Endodermal cell (in vitro differentiated cells): ENCODE measurements around the gene ANKS1B. TPM values are rescaled to one million over a fixed set of nuclear protein-coding genes. Genes with fewer than 3 reads are reported as not detected.

Experiments
- DNase-seq: peaks from one replicate; pipeline ENCODE4 v3.0.0-alpha.2; 2017
- H3K27ac ChIP-seq: 2 replicates; pipeline ENCODE4 v1.5.1; 2013; ENCODE audit warnings: mild to moderate bottlenecking, low read depth, low read length, moderate library complexity
- H3K27me3 ChIP-seq: 2 replicates; pipeline ENCODE4 v1.6.1; 2013; ENCODE audit warnings: mild to moderate bottlenecking, low read length, moderate library complexity; ENCODE audit not compliant: insufficient read depth, control insufficient read depth, poor library complexity, severe bottlenecking
- H3K36me3 ChIP-seq: 2 replicates; pipeline ENCODE4 v1.7.0; 2013; ENCODE audit warnings: mild to moderate bottlenecking, low read length, moderate library complexity; ENCODE audit not compliant: control insufficient read depth, insufficient read depth
- H3K4me1 ChIP-seq: one replicate; pipeline ENCODE4 v1.7.0; 2013; ENCODE audit warnings: low read length; ENCODE audit not compliant: control insufficient read depth, insufficient read depth
- H3K4me3 ChIP-seq: 2 replicates; pipeline ENCODE4 v1.5.1; 2013; ENCODE audit warnings: mild to moderate bottlenecking, low read length, moderate library complexity
- H3K9ac ChIP-seq: 2 replicates; pipeline ENCODE4 v1.6.1; 2013; ENCODE audit warnings: mild to moderate bottlenecking, low read length, moderate library complexity; ENCODE audit not compliant: poor library complexity, severe bottlenecking; ENCODE audit errors: extremely low read depth
- H3K9me3 ChIP-seq: 2 replicates; pipeline ENCODE4 v1.6.1; 2013; ENCODE audit warnings: mild to moderate bottlenecking, low read length, moderate library complexity; ENCODE audit not compliant: control insufficient read depth
- H3K27ac Mint-ChIP-seq: 2 replicates; pipeline ENCODE4 v1.8.0; 2020; ENCODE audit warnings: mixed read lengths
- H3K27me3 Mint-ChIP-seq: 2 replicates; pipeline ENCODE4 v1.8.0; 2021; ENCODE audit warnings: mild to moderate bottlenecking, mixed read lengths; ENCODE audit not compliant: insufficient read depth
- H3K36me3 Mint-ChIP-seq: 2 replicates; pipeline ENCODE4 v1.8.0; 2020; ENCODE audit warnings: low read depth, mixed read lengths
- H3K4me1 Mint-ChIP-seq: 2 replicates; pipeline ENCODE4 v1.8.0; 2020; ENCODE audit warnings: mixed read lengths
- H3K4me3 Mint-ChIP-seq: 2 replicates; pipeline ENCODE4 v1.8.0; 2020; ENCODE audit warnings: mild to moderate bottlenecking, moderate library complexity, mixed read lengths
- H3K9me3 Mint-ChIP-seq: 2 replicates; pipeline ENCODE4 v1.8.0; 2020; ENCODE audit warnings: mild to moderate bottlenecking, mixed read lengths
- WGBS, 2 experiments: methylation state at CpG; one replicate each; pipeline versions ENCODE4 v1.1.5 to v1.1.7; 2013; ENCODE audit warnings: missing lambda C conversion rate in 2 of 2, mixed read lengths in 1 of 2; ENCODE audit not compliant: insufficient coverage in 1 of 2, insufficient read length in 1 of 2; 5-methylcytosine and 5-hydroxymethylcytosine counted together
- total RNA-seq, 2 donors: library from RNA; stranded (reverse); fragmentation: NEBNext Ultra II Directional in 1 of 2; extraction: Animal tissue kit (Norgen Biotek cat#: 25700) in 1 of 2; gene quantifications; 2 replicates in 1 of 2; 3 replicates in 1 of 2; pipeline ENCODE4 v1.2.1, GENCODE V29; 2021
- TF ChIP-seq, protein P1 (sequence below): fragments of 200-600 bp; sonication (generic); conservative IDR thresholded peaks from 2 replicates; pipeline ENCODE4 v1.5.0; 2021; ENCODE audit warnings: antibody characterized with exemption, mild to moderate bottlenecking

Gene ANKS1B
- total RNA-seq, 2 donors from 2014 or later, result 28.5 to 65.8 TPM

DNA sequence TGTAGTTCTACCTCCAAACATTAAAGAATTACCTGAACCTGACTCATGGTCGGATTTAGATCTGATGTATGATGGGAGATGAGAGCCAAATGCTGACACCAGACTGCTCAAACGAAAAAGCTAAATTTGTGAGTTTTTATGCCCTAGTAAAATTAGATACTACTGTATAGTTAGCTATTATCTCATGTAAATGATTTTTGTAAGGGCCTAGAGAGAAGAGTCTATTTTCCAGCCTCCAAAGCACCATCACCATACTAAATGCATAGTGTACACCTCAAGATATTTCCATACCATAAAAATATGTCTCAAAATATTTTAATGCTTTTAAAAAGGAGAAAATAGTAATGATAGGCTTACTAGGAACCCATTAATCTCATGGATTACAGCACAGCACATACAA, 18.3 kb downstream of the ANKS1B start:
- peaks cover 2% of the 10 kb centered on the region for H3K4me1 ChIP-seq
- Mint-ChIP-seq H3K36me3 (no peaks in the 10 kb centered on the region), H3K4me1 (peaks cover 4% of the 10 kb centered on the region), H3K27ac (no peak overlapping the region), H3K4me3 (no peak overlapping the region), H3K9me3 (peaks cover 10% of the 10 kb centered on the region), H3K27me3 (no peaks in the 10 kb centered on the region)
- no peak overlapping the region for H3K27ac ChIP-seq
- no peak overlapping the region for H3K9ac ChIP-seq
- 75% methylated on average over 1 of the region's 2 CpGs; no CpG with 5 or more reads in 1 of the 2 experiments for WGBS, 2 experiments
- TF ChIP-seq, protein P1, sequence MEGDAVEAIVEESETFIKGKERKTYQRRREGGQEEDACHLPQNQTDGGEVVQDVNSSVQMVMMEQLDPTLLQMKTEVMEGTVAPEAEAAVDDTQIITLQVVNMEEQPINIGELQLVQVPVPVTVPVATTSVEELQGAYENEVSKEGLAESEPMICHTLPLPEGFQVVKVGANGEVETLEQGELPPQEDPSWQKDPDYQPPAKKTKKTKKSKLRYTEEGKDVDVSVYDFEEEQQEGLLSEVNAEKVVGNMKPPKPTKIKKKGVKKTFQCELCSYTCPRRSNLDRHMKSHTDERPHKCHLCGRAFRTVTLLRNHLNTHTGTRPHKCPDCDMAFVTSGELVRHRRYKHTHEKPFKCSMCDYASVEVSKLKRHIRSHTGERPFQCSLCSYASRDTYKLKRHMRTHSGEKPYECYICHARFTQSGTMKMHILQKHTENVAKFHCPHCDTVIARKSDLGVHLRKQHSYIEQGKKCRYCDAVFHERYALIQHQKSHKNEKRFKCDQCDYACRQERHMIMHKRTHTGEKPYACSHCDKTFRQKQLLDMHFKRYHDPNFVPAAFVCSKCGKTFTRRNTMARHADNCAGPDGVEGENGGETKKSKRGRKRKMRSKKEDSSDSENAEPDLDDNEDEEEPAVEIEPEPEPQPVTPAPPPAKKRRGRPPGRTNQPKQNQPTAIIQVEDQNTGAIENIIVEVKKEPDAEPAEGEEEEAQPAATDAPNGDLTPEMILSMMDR, result no peak
- H3K36me3 ChIP-seq, result no peaks in the 10 kb centered on the region
- H3K9me3 ChIP-seq, result no peaks in the 10 kb centered on the region
- DNase-seq, result no peak
- H3K27me3 ChIP-seq, result no peaks in the 10 kb centered on the region
- H3K4me3 ChIP-seq, result no peak overlapping the region

DNA sequence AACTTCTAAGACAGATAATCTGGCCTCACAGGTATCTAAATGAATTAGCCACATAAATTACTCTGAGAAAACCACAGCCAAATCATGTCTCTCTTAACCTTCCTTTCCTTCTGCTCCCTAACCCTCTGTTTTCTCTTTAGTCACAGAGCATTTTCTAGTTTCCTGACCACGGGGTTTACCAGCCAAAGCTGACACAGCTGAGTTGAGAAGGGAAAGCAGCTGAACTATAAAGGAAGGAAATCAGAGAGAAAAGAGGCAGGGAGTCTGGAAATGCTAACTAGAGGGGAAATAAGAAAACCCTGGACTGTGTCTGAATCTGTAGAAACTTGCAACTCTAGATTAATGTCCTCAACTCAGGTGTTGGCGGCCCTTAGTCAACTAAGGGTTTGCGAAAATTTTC, 24.4 kb downstream of the ANKS1B start:
- Histone ChIP-seq H3K4me3 (no peak overlapping the region), H3K9ac (no peak overlapping the region), H3K36me3 (no peaks in the 10 kb centered on the region), H3K4me1 (peaks cover 2% of the 10 kb centered on the region), H3K27ac (no peak overlapping the region), H3K9me3 (no peaks in the 10 kb centered on the region), H3K27me3 (no peaks in the 10 kb centered on the region)
- no peak overlapping the region for H3K4me3 Mint-ChIP-seq
- no peaks in the 10 kb centered on the region for H3K27me3 Mint-ChIP-seq
- no peaks in the 10 kb centered on the region for H3K36me3 Mint-ChIP-seq
- no peak overlapping the region for H3K27ac Mint-ChIP-seq
- TF ChIP-seq, protein P1, result no peak
- H3K9me3 Mint-ChIP-seq, result no peaks in the 10 kb centered on the region
- no peak for DNase-seq
- 80 to 97% methylated on average over 1 to 2 of the region's 3 CpGs for WGBS, 2 experiments
- H3K4me1 Mint-ChIP-seq, result no peaks in the 10 kb centered on the region

DNA sequence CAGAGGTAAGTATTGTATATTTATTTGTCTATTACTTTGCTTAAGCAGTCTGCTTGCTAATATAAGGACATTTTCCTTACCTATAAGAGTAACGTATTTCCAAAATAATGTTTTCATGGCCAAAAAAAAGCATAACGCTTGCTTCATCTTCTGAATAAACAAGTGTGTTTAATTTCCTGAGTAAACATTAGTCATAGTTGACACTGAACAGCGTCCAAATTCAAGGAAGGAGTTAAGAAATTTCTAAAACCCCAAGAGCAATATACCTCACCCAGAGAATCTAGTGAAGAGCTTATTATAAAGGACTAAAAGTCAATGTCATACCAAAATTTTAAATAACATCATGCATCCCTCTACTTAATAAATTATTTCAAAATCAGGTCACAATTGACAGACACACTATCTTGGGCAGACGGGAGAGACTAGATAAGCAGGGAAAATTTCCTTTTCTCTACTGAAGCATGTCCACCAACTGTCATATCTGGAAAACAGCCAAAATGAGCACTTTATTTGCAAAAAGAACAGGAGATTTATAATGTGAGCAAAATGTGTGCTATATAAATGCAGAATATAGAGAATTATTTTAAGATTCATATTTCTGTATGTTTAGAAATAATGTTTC, 25.1 kb downstream of the ANKS1B start:
- no peaks in the 10 kb centered on the region for H3K4me1 Mint-ChIP-seq
- H3K4me1 ChIP-seq, result peaks cover 2% of the 10 kb centered on the region
- WGBS, 2 experiments, result 76 to 100% methylated on average over 2 to 4 of the region's 4 CpGs
- no peak overlapping the region for H3K4me3 ChIP-seq
- H3K27ac Mint-ChIP-seq, result no peak overlapping the region
- TF ChIP-seq, protein P1, result no peak
- H3K36me3 ChIP-seq, result no peaks in the 10 kb centered on the region
- H3K9ac ChIP-seq, result no peak overlapping the region
- no peaks in the 10 kb centered on the region for H3K9me3 Mint-ChIP-seq
- H3K4me3 Mint-ChIP-seq, result no peak overlapping the region
- H3K27ac ChIP-seq, result no peak overlapping the region
- no peak for DNase-seq
- H3K9me3 ChIP-seq, result no peaks in the 10 kb centered on the region
- H3K27me3 Mint-ChIP-seq, result no peaks in the 10 kb centered on the region
- no peaks in the 10 kb centered on the region for H3K36me3 Mint-ChIP-seq
- no peaks in the 10 kb centered on the region for H3K27me3 ChIP-seq
